Sigmoid colon (tissue), 7 donors: ENCODE data around the gene MAN2A2. TPM values are rescaled to one million over a fixed set of nuclear protein-coding genes. Genes with fewer than 3 reads are reported as not detected.

Experiments
- DNase-seq: peaks from one replicate; pipeline ENCODE4 v3.0.0-alpha.2; 2019
- H3K27ac ChIP-seq, 4 donors: fragments of 200-600 bp; sonication (generic); one replicate each; pipeline ENCODE4 v1.5.1; 2016 to 2019; ENCODE audit warnings: mild to moderate bottlenecking in 1 of 4
- H3K27me3 ChIP-seq, 3 donors: fragments of 200-600 bp; sonication (generic); one replicate each; pipeline ENCODE4 v1.5.1; 2019; ENCODE audit warnings: mild to moderate bottlenecking in 1 of 3
- H3K36me3 ChIP-seq, 4 donors: fragments of 200-600 bp; sonication (generic); one replicate each; pipeline ENCODE4 v1.5.1; 2016 to 2019
- H3K4me1 ChIP-seq, 4 donors: fragments of 200-600 bp; sonication (generic); one replicate each; pipeline ENCODE4 v1.5.1; 2017 to 2019
- H3K4me3 ChIP-seq, 4 donors: fragments of 200-600 bp; sonication (generic); one replicate each; pipeline ENCODE4 v1.5.1; 2017 to 2019; ENCODE audit warnings: mild to moderate bottlenecking in 2 of 4, moderate library complexity in 1 of 4
- H3K9me3 ChIP-seq, 4 donors: fragments of 200-600 bp in 3 of 4; sonication (generic) in 3 of 4; one replicate each; pipeline versions ENCODE4 v1.5.1 to v1.6.1; 2013 to 2019
- EP300 ChIP-seq, 4 donors: sonication (generic); formaldehyde crosslinking; IDR thresholded peaks; one replicate each; pipeline ENCODE4 v1.6.1; 2017; ENCODE audit warnings: antibody characterized with exemption in 4 of 4
- POLR2A ChIP-seq, 2 donors: fragments of 450-650 bp; IDR thresholded peaks; one replicate each; pipeline ENCODE4 v1.6.1; 2016; ENCODE audit warnings: antibody characterized with exemption in 2 of 2, mild to moderate bottlenecking in 2 of 2, moderate library complexity in 2 of 2
- POLR2AphosphoS5 ChIP-seq, 4 donors: sonication (generic); formaldehyde crosslinking; IDR thresholded peaks; one replicate each; pipeline ENCODE4 v1.6.1; 2017; ENCODE audit warnings: antibody characterized with exemption in 4 of 4
- WGBS, 2 donors: extraction: QIAGEN DNeasy Blood & Tissue Kit; methylation state at CpG; one replicate each; pipeline ENCODE4 v1.1.7; 2013; 5-methylcytosine and 5-hydroxymethylcytosine counted together
- intact Hi-C: fragments of 100-400 bp; cut with DNase I; formaldehyde crosslinking; loops from one replicate; pipeline ENCODE4 v1.15.1; 2023
- polyA plus RNA-seq, 3 donors: library from polyadenylated mRNA; stranded (reverse); fragments of 200-250 nt; gene quantifications; one replicate each; pipeline ENCODE4 v1.2.3, GENCODE V29; 2013
- total RNA-seq, 4 donors: library from RNA; depleted of rRNA; stranded (reverse); fragments of >200 nt; gene quantifications; one replicate each; pipeline ENCODE4 v1.1.0, GENCODE V29; 2016
- TF ChIP-seq, protein P1 (sequence below), 4 experiments: fragments of 450-650 bp in 3 of 4; fragments of 200-600 bp in 1 of 4; IDR thresholded peaks; one replicate each; pipeline ENCODE4 v1.5.1; 2016 to 2019; ENCODE audit warnings: antibody characterized with exemption in 4 of 4, mild to moderate bottlenecking in 3 of 4, moderate library complexity in 2 of 4
- donor health status: healthy with polysubstance abuse.
- donor health status: Bipolar disorder and iron deficiency.
- donor health status: healthy.

MAN2A2 gene
- total and polyA plus RNA-seq, 7 donors = 3.7 to 57.6 (median 31.0) TPM

DNA sequence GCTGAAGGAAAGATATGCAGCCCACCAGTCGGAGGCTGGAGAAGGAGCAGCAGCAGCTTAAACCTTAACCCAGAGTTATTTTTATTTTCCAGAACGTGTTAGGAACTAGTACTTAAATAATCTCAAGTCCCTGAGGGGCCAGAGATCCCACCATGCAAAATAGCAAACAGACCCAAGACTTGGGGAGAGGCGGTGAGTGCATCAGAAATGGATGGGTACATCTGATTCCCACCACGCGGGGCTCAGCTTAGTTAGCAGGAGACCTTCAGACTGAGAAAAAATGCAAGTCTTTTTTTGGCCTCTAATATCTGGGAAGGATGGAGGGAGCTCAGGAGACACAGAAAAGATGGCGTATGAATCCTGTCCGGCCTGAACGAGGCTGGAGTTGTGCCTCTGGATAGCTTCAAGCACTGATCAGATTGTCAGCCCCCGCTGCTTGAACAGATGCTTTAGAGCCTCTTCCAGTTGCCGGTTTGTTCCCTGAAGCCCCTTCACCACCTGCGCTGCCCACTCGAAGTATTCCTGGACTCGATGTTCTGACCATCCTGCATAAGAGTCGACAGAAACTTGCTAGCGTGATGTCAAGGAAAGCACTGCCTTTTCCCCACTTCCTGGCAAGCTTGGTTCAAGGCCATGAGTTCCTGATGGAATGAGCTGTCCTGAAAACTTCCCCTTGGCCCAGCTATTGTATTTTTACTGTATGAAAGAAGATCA, 27.9 kb downstream of the MAN2A2 start:
- peak overlapping the region in 3 of 4 donors; percentile 64 to 67 (median 67) for H3K4me3 ChIP-seq
- peak overlapping the region; percentile 85 to 92 (median 90) for H3K27ac ChIP-seq
- TF ChIP-seq POLR2AphosphoS5 (IDR thresholded peaks at IDR 0.05) (peak in 1 of 4 donors; percentile 40), EP300 (IDR thresholded peaks at IDR 0.05) (peak in 1 of 4 donors; percentile 36)
- TF ChIP-seq, protein P1, sequence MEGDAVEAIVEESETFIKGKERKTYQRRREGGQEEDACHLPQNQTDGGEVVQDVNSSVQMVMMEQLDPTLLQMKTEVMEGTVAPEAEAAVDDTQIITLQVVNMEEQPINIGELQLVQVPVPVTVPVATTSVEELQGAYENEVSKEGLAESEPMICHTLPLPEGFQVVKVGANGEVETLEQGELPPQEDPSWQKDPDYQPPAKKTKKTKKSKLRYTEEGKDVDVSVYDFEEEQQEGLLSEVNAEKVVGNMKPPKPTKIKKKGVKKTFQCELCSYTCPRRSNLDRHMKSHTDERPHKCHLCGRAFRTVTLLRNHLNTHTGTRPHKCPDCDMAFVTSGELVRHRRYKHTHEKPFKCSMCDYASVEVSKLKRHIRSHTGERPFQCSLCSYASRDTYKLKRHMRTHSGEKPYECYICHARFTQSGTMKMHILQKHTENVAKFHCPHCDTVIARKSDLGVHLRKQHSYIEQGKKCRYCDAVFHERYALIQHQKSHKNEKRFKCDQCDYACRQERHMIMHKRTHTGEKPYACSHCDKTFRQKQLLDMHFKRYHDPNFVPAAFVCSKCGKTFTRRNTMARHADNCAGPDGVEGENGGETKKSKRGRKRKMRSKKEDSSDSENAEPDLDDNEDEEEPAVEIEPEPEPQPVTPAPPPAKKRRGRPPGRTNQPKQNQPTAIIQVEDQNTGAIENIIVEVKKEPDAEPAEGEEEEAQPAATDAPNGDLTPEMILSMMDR (IDR thresholded peaks at IDR 0.05) = no peak
- intact Hi-C loops = loop anchor here (5.0 kb wide), 1 partner anchor 284 kb away; no protein-coding TSS in a partner anchor
- peak; percentile 68 for DNase-seq
- 68 to 71% methylated on average over 15 of the region's 15 CpGs for WGBS, 2 donors
- H3K9me3 ChIP-seq = no peaks in the 10 kb centered on the region
- H3K4me1 ChIP-seq = peaks cover 0 to 46% (median 43%) of the 10 kb centered on the region in 4 donors
- H3K27me3 ChIP-seq = no peaks in the 10 kb centered on the region
- no peaks in the 10 kb centered on the region for H3K36me3 ChIP-seq

DNA sequence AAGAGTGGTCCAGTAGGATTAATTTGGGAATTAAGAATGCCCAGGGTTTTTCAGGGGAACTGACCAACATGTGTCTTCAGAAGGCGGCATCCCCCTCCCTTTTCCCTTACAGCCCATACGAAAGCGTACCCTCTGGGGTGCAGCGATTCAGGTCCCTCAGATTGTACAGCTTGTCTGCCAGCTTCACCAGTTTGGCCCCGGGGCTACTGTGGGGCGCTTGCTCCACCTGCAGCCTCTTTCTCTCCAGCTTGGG, 28.4 kb downstream of the MAN2A2 start:
- no peaks in the 10 kb centered on the region for H3K9me3 ChIP-seq
- no peaks in the 10 kb centered on the region for H3K27me3 ChIP-seq
- H3K36me3 ChIP-seq = no peaks in the 10 kb centered on the region
- no peak for TF ChIP-seq POLR2AphosphoS5 (IDR thresholded peaks at IDR 0.05)
- TF ChIP-seq EP300 (IDR thresholded peaks at IDR 0.05) = no peak
- TF ChIP-seq, protein P1 (IDR thresholded peaks at IDR 0.05) = no peak
- TF ChIP-seq POLR2A (IDR thresholded peaks at IDR 0.05) = no peak
- H3K4me1 ChIP-seq = peaks cover 0 to 51% (median 48%) of the 10 kb centered on the region in 4 donors
- H3K4me3 ChIP-seq = peak overlapping the region in 3 of 4 donors; percentile 67 to 79 (median 73)
- WGBS, 2 donors = 13 to 26% methylated on average over 6 of the region's 6 CpGs
- intact Hi-C loops = loop anchor here (5.0 kb wide), 1 partner anchor 284 kb away; no protein-coding TSS in a partner anchor
- peak overlapping the region; percentile 85 to 92 (median 90) for H3K27ac ChIP-seq
- no peak for DNase-seq

DNA sequence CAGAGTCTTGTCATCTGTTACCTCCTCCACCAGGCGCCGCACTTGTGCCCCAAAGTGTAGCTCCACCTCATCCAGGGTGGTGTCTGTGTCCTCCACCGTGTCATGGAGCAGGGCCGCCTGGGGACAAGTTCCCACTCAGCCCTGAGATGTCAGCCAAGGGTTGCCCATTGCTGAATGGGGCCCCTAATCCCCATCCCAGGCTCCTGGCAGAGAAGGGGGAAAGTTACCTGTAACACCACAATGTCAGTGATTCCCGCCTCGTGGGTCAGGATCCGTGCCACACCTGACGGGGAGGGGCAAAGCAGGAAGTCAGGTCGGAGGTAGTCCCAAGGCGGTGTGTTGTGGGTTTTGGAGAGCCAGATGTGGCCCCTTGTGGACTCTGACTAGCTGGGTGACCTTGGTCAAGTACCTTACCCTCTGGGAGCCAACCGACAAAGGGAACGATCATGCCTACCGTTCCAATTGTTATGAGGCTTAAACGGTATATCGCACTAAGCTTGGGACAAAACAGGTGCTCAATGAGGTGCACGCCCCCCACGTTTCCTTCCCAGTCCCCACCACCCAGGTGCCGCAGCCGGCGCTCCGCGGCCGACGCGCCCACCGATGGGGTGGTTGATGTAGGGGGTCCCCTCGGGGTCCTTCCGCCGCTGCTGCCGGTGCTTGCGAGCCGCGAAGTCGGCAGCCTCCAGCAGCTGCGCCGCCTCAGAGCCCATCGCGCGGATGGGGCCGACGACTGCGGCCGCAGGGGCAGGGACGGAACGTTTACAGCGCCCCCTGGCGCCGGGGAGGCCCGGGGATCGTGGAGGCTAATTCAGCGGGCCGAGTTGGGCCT, 28.9 kb downstream of the MAN2A2 start, which contains the start of gene HDDC3:
Gene HDDC3 (minus strand): TSS at position 722 of the 832 bp plus-strand sequence. CDS start 9 bp downstream, at position 713.
- WGBS, 2 donors = 0 to 1% methylated on average over 52 of the region's 52 CpGs
- intact Hi-C loops = loop anchor here (1.0 to 5.0 kb wide), 2 partner anchors 30 to 285 kb away; no protein-coding TSS in a partner anchor
- Histone ChIP-seq H3K36me3 (peaks cover 0 to 5% (median 0%) of the 10 kb centered on the region in 4 donors), H3K4me3 (peak within 1 kb of the TSS; percentile 67 to 79 (median 74)), H3K4me1 (peaks cover 0 to 56% (median 52%) of the 10 kb centered on the region in 4 donors), H3K27ac (peak within 1 kb of the TSS; percentile 85 to 92 (median 90)), H3K27me3 (no peaks in the 10 kb centered on the region), H3K9me3 (no peaks in the 10 kb centered on the region)
- TF ChIP-seq EP300 (IDR thresholded peaks at IDR 0.05) = no peak
- TF ChIP-seq POLR2AphosphoS5 (IDR thresholded peaks at IDR 0.05) = peak; percentile 55 to 89 (median 77)
- TF ChIP-seq, protein P1 (IDR thresholded peaks at IDR 0.05) = peak in 3 of 4 experiments; percentile 80 to 93 (median 81)
- TF ChIP-seq POLR2A (IDR thresholded peaks at IDR 0.05) = peak; percentile 22 to 28
- DNase-seq = peak; percentile 94

DNA sequence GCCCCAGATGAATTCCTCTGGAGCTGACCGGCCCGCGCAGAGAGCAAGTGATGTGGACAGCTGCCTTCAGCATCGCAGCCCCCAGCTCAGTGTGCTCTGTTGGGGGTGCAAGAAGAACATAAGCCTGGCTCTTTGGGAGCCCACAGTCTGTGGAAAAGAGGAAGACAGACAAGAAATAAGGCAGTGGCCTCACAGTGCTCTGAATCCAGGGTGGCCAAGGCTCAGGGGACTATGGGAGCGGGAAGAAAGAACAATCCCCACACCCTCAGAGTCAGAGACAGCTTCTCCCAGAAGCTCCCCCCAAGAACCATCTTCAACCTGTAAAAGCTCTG, 29.5 kb downstream of the MAN2A2 start:
- TF ChIP-seq, protein P1 (IDR thresholded peaks at IDR 0.05) = peak in 1 of 4 experiments; percentile 64
- TF ChIP-seq POLR2A (IDR thresholded peaks at IDR 0.05) = no peak
- WGBS, 2 donors = 17 to 20% methylated on average over 5 of the region's 5 CpGs
- DNase-seq = no peak
- intact Hi-C loops = loop anchor here (1.0 to 5.0 kb wide), 2 partner anchors 30 to 285 kb away; no protein-coding TSS in a partner anchor
- Histone ChIP-seq H3K9me3 (no peaks in the 10 kb centered on the region), H3K27me3 (no peaks in the 10 kb centered on the region), H3K27ac (peak overlapping the region; percentile 85 to 92 (median 90)), H3K4me1 (peaks cover 0 to 58% (median 53%) of the 10 kb centered on the region in 4 donors), H3K36me3 (peaks cover 0 to 7% (median 0%) of the 10 kb centered on the region in 4 donors), H3K4me3 (peak overlapping the region in 3 of 4 donors; percentile 67 to 79 (median 73))
